C4-2B (cell line): Measurements from ENCODE around the gene HOXD4.

Experiments used
- ZFX ChIP-seq: fragments of 450-650 bp; IDR thresholded peaks from 2 replicates; pipeline ENCODE4 v1.6.1; 2017
- TF ChIP-seq, protein P1 (sequence below): fragments of 450-650 bp; conservative IDR thresholded peaks from 2 replicates; pipeline ENCODE4 v1.5.1; 2017; ENCODE audit warnings: mild to moderate bottlenecking

DNA sequence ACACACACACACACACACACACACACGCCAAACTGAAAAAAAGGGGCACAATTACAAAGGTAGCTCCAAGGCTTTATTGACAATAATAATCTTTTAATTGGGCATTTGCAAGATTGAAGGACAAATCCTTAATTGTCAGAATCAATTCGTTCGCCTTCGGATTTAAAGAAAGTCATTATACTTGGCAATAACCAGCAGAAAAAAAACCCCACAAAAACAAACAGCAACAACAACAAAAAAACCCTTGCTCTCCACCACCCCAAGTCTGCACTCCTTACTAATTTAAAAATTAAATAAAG lies 23.6 kb upstream of the HOXD4 start:
- TF ChIP-seq, protein P1, sequence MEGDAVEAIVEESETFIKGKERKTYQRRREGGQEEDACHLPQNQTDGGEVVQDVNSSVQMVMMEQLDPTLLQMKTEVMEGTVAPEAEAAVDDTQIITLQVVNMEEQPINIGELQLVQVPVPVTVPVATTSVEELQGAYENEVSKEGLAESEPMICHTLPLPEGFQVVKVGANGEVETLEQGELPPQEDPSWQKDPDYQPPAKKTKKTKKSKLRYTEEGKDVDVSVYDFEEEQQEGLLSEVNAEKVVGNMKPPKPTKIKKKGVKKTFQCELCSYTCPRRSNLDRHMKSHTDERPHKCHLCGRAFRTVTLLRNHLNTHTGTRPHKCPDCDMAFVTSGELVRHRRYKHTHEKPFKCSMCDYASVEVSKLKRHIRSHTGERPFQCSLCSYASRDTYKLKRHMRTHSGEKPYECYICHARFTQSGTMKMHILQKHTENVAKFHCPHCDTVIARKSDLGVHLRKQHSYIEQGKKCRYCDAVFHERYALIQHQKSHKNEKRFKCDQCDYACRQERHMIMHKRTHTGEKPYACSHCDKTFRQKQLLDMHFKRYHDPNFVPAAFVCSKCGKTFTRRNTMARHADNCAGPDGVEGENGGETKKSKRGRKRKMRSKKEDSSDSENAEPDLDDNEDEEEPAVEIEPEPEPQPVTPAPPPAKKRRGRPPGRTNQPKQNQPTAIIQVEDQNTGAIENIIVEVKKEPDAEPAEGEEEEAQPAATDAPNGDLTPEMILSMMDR = no peak
- no peak for TF ChIP-seq ZFX
